Right kidney (tissue), 1 donor: ENCODE measurements around the gene CLMN.

Experiments used
- DNase-seq: peaks from one replicate; pipeline ENCODE4 v3.0.0-alpha.2; 2016

The CLMN gene

GRCh38 chr14:95346266-95346665 is 26.6 kb upstream of the CLMN start:
- no peak for DNase-seq

GRCh38 chr14:95345032-95345431 is 25.3 kb upstream of the CLMN start:
- no peak for DNase-seq

- DNase-seq: no peak
Measured at GRCh38 chr14:95344536-95344935, 24.8 kb upstream of the CLMN start.

GRCh38 chr14:95341564-95341963 is 21.9 kb upstream of the CLMN start:
- DNase-seq: no peak

- DNase-seq: no peak
Measured at GRCh38 chr14:95341115-95341514, 21.4 kb upstream of the CLMN start.

GRCh38 chr14:95340201-95340697 is 20.5 kb upstream of the CLMN start:
- no peak for DNase-seq

GRCh38 chr14:95339301-95339865 is 19.7 kb upstream of the CLMN start:
- DNase-seq: no peak

GRCh38 chr14:95338436-95338835 is 18.7 kb upstream of the CLMN start:
- no peak for DNase-seq

GRCh38 chr14:95337041-95337595 is 17.4 kb upstream of the CLMN start:
- DNase-seq: no peak

GRCh38 chr14:95336192-95336760 is 16.6 kb upstream of the CLMN start:
- no peak for DNase-seq

- DNase-seq: no peak
Measured at GRCh38 chr14:95335071-95335470, 15.4 kb upstream of the CLMN start.

GRCh38 chr14:95334044-95334443 is 14.3 kb upstream of the CLMN start:
- no peak for DNase-seq

GRCh38 chr14:95332641-95333040 is 12.9 kb upstream of the CLMN start:
- no peak for DNase-seq

GRCh38 chr14:95331708-95332408 is 12.2 kb upstream of the CLMN start:
- DNase-seq: no peak

- no peak for DNase-seq
Measured at GRCh38 chr14:95330591-95331370, 11.1 kb upstream of the CLMN start.

GRCh38 chr14:95329941-95330340 is 10.2 kb upstream of the CLMN start:
- no peak for DNase-seq

- no peak for DNase-seq
Measured at GRCh38 chr14:95328729-95329503, 9.2 kb upstream of the CLMN start.

- DNase-seq: no peak
Measured at GRCh38 chr14:95327558-95328374, 8.1 kb upstream of the CLMN start.

GRCh38 chr14:95326987-95327386 is 7.3 kb upstream of the CLMN start:
- DNase-seq: no peak

GRCh38 chr14:95323917-95324316 is 4.2 kb upstream of the CLMN start:
- no peak for DNase-seq

- no peak for DNase-seq
Measured at GRCh38 chr14:95323361-95323760, 3.7 kb upstream of the CLMN start.
